NCI-H510A (cell line): ENCODE data around the gene MKNK1.

Experiments
- DNase-seq: peaks from one replicate; lab custom pipeline; 2025; lab: John Stamatoyannopoulos, UW

The MKNK1 gene

DNA sequence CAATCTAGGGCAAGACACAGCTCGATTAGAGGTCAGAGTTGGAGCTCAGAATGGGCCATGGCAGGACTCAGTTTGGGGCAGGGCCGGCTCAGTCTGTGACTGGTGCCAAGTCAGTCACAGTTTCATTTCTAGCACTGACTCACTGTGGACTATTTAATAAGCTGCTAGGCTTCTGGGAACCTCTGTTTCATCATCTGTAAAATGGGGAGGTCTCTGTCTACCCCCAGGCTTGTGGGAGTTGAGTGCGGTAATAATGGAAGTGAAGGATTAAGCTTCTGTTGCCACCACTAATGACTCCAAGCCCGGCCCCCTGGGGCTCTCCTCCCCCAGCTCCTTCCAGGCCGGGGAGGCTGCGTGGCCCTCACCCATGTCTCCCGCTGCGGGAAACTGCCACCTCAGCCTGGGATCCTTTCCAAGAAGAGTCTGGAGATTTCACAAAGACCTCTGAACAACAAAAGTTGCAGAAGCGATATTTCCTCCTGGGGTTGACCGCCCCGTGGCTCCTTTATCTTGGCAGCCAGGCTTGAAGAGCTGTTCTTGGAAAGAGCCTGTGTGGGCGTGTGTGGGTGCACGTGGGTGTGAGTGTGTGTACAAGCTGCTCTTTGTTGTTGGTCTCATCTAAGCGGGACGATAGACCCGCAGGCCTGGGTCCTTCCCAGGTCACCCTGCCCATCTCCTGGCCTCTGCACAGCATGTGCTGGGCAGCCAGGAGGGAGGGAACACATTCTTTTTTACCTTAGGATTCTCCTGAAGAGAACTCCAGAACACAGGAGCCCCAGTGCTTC is 81.7 kb downstream of the MKNK1 start:
- no peak for DNase-seq

DNA sequence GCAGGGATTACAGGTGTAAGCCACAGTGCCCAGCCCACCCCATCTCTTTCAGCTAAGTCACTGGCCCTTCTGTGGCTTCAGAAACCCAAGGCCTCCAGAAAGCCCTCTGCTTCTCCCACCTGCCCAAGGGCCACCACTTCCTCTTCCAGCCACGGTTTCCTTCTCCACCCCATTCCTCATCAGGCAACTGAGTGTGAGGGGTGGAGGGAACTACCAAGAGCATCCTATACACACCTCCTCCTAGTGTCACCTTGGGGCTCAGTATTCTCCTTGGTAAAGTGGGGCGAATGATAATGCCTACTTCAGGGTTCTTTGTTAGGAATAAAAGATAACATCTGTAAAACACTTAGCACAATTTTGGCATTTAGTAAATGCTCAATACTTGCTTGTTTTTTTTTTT is 82.7 kb downstream of the MKNK1 start:
- no peak for DNase-seq

DNA sequence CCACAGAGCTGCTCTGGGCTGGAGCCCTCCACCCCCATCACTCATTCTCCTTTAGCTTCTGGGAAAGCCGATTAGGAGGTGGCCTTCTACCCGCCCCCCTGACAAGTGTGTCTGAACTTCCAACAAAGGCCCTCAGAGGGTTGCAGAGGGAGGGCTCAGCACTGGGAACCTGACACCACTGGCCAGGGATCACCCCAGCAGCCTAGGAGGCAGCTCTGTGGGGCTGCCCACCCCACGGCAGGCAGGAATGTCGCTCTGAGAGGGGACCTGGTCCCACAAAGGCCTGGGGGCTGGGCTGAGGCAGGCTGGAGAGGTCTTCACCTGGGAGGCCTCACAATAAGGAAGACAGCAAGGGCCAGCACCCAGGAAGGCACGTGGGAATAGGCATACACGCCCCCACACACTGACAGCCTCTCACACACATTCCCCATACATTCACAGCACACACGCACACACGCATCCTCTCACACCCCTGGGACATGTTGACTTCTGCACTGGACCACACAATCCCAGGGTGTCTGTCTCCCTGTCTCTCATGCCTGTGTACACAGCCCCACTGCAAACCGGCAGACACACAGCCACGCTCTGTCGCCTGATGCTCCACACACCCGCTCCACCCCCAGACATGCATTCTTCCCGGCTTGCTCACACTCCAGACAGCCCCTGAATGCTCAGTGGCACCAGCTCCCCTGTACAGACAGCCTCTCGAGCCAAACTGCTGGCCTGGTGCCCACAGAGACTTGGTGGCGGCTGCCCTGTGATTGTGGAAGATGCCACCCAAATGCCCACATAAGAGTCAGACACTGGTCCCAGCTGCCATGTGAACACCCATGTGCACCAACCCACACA is 83.8 kb downstream of the MKNK1 start:
- DNase-seq = no peak

DNA sequence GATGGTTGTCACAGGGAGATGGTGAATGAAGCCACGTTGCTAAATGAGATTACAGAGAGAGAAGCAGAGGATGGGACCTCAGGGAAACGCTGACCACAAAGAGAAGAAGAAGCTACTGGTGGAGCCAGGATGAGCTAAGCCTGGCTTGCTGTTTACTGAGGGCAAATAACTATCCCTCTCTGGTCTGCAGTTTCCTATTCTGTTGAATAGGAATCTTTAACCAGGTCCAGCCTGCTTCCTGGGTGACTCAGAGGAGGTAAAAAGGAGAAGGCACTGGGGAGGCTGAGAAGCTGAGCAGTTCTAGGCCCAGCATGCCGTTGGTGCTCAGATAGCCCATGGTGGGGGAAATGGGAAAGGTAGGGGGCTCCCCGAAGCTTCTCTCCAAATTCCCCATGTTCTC is 84.9 kb downstream of the MKNK1 start:
- DNase-seq = no peak

DNA sequence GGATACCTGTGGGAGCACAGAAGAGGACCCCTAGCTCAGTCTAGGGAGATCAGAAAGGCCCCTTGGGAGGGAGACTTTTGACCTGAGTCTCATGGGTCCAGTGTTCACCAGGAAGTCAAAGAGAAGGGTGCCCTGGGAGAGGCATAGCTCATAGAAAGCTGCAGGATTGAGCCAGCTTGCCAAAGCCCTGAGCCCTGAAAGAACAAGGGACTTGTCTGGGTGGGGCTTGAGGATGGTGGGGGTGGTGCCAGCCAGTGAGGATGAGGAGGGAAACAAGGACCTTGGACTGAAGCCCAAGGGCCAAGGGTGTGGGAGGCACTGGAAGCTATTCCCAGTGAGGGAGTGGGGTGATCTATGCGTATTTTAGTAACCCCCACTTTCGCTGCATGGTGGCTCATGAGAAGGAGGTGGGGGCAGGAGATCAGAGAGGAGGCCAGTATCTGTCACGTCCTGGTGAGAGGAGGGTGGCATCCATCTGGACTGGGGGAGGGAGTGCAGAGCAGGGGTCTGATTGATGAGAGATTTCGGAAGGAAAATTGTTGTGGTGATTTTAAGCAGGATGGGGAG is 86.1 kb downstream of the MKNK1 start:
- no peak for DNase-seq

DNA sequence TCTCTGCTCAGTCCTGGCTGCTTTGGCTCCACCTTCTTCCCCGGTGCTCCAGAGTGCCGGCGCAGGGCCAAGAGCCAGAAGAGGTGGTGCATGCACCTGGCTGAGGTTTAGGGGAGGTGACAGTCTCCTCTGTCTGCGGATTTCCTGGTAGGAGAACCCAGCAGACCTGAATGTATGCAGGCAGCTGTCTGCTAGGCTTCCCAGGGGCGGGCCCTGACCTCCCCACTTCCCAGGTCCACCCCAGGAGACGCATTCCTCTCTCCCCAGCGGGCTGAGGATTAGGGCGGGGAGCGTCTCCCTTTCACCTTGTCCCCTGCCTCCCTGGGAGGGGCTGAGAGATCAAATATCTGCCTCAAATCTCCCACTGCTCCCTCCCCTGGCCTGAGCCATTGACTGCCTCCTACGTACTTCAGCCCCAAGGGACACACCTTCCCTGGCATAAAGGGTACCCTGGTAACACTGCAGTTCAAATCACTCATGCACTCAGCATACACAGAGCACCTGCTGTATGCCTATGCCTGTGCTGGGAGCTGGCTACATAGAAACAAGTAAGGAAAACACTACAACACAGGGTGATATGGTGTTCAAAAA is 87.0 kb downstream of the MKNK1 start:
- DNase-seq = peak; percentile 93

DNA sequence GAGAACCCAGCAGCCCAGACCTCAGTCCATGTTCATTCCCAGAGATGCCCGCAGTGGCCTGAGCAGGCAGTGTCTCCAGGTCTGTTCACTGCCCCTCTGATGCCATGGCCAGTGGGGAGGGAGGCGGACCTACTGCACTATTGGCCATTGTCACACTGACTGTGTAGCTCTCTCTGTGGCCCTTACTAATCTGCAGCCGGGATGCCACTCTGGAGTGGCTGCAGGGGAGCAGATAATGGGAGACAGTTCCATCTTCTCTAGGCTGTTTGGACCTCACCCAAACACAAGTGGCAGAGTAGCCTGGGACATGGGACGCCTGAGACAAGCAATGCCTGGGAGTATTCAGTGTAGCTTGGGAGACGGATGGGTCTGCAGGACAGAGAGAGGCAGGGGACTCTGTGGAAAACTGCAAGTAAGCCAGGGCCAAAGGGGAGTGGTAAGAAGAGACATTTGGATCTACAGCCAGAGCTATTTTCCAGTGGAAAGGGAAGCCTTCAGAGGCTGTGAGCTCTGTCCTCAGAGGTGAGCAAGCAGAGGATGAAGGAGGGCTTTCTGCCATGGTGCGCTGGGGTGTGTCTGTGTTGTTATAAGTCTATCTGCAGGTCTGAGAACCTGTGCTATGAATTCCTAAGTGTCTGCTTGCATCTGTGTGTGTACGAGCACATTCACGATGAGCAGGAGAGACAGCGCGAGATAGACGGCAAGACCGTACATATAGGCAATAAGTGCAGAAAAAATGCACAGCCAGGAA is 87.7 kb downstream of the MKNK1 start:
- no peak for DNase-seq

DNA sequence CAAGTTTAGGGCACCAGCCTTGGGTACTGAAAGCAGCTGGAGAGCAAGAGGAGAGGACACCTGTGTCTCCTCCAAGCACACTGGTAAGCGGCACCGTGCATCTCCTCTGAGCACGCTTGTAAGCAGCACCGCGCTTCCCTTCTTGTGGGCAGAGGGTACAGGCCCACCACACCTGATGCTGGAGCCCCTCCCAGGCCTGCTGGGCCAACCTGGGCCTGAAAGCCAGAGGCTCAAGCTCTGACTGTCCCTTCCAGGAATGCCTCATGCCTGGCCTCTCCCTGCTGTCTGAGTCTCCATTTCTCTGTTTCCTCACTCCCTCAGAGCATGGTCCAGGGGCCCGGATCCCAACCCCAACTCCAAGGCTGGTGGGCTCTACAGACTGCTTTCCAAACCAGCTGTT is 88.5 kb downstream of the MKNK1 start:
- DNase-seq = no peak

DNA sequence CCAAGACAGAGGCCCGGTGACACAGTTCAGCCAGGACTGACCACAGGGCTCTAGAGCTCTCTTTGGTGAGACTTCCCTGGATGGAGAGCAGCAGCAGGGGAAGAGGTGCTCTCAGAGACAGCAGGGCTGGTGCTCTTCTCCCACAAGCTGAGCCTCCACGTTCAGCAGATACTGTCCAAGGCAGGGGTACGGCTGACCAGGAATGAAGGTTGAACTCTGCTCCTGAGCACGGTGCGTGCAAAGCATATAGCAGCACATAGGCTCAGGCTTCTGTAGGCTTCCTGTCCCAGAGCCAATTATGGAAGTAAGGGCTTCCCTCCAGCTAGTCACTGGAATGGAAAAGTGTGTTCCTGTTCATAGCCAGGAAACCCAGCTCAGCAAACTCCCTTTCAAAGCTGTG is 90.5 kb downstream of the MKNK1 start:
- DNase-seq = no peak

DNA sequence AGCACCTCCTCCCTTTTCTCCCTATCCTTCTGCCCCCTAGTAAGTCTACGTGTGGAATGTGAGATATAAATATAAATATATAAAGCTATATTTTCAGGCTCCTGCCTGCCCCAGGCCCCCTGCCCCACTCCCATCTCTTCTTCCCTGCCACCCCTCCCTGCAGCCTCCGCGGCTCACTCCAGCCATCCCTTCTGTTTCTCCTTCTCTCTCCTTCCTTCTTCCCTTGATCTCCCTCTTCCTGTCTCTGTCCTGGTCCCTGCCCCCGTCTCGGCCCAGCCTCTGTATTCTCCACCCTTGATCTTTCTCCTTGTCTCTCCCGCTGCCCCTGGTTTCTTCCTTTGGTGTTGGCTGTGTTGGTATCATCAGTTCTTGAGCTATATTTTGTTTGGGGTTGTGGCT is 91.3 kb downstream of the MKNK1 start:
- no peak for DNase-seq

DNA sequence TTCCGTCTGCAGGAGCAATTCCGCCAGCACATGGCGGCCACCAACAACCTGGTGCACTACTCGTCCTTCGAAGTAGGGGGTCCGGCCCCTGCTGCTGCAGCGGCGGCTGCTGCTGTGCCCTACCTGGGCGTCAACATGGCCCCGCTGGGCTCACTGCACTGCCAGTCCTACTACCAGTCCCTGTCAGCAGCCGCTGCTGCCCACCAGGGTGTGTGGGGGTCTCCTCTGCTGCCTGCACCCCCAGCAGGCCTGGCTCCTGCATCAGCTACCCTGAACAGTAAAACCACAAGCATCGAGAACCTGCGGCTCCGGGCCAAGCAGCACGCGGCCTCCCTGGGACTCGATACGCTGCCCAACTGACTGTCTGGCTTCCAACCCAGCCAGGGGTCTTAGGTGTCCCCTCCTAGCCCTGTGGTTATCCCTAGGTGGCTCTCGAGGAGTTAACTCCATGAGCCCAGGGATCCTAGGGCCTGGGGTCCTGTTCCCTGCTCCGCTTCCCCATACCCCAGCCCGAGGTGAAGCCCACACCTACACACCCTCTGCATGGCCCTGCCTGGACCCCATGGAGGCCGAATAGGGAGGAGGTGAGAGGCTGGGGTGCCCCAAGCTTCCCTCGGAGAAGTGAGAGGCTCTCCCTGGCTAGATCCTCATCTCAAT is 91.8 kb downstream of the MKNK1 start:
- no peak for DNase-seq

DNA sequence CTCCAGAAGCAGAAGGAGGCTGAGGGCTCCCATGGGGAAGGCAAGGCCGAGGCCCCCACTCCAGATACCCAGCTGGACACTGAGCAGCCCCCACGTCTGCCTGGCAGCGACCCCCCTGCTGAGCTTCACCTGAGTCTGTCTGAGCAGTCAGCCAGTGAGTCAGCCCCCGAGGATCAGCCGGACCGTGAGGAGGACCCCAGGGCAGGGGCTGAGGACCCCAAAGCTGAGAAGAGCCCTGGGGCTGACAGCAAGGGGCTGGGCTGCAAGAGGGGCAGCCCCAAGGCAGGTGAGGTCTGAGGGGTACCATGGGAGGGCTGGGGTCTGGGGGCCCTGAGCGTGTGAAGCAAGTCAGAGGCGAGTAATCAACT is 93.1 kb downstream of the MKNK1 start:
- DNase-seq = no peak

DNA sequence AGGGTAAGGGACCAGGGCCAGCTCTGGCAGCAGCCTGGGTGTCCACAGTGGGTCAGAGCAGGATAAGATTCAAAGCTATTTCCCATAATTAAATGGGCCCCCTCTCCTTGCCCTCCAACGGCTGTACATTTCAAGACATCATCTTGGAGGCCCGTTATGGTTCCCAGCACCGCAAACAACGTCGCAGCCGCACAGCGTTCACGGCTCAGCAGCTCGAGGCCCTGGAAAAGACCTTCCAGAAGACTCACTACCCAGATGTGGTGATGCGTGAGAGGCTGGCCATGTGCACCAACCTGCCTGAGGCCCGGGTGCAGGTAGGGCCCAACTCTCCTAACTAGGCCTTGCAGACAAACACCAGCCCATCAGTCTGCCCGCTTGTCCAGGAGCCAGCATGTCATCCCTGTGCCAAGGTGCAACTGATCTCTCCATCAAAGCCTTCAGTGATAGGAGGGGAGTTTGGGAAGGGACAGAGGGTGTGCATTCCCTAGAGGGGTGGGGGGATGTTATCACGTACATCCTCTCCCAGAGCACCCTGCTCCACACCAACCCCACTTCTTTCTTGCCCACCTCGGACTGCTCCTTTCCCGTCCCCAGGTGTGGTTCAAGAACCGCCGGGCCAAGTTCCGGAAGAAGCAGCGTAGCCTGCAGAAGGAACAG is 93.6 kb downstream of the MKNK1 start:
- DNase-seq = no peak

DNA sequence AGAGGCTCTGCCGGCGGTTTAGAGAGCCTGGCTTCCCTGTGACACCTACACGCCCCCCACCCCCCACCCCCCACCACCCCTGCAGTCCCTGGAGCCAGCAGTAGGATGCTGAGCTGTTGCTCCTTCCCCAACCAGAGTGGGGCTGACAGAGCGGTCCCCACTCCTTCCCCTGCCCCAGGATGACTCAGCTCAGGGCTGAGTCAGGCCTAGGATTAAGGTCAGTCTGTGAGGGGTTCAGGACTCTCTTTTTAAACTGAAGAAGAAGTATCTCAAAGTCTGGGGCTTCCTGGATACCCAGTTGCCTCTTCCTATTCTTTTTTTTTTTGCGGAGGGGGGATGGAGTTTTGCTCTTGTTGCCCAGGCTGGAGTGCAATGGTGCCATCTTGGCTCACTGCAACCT is 95.3 kb downstream of the MKNK1 start:
- DNase-seq = no peak
